ENCODE results near the gene PACRG.

- TF ChIP-seq CTCF (conservative IDR thresholded peaks at IDR 0.05; ENCODE audit: low read depth in 2 of 2), result no peak
- TF ChIP-seq EZH2 (IDR thresholded peaks at IDR 0.05; ENCODE audit: low read depth, unreplicated experiment), result no peak
- no peak for TF ChIP-seq REST (IDR thresholded peaks at IDR 0.05; ENCODE audit: unreplicated experiment)
- no peak for TF ChIP-seq POLR2AphosphoS5 (IDR thresholded peaks at IDR 0.05; ENCODE audit: low read depth)
- no peak for TF ChIP-seq EZH2phosphoT487 (IDR thresholded peaks at IDR 0.05; ENCODE audit: unreplicated experiment)
- TF ChIP-seq CREB1 (CRISPR knock-in tag; IDR thresholded peaks at IDR 0.05; ENCODE audit: low read depth), result no peak
- no peak for TF ChIP-seq JUNB (IDR thresholded peaks at IDR 0.05; ENCODE audit: unreplicated experiment)
- TF ChIP-seq NANOG (IDR thresholded peaks at IDR 0.05; ENCODE audit: borderline replicate concordance), result no peak
- no peak for TF ChIP-seq ETS1 (IDR thresholded peaks at IDR 0.05)
- no peak for TF ChIP-seq ZNF331 (CRISPR knock-in tag; IDR thresholded peaks at IDR 0.05; ENCODE audit: low read depth)
- no peak for TF ChIP-seq STAT1 (IDR thresholded peaks at IDR 0.05; ENCODE audit: unreplicated experiment)
- no peak for TF ChIP-seq ZNF114 (CRISPR knock-in tag; IDR thresholded peaks at IDR 0.05)
- TF ChIP-seq ZNF462 (CRISPR knock-in tag; IDR thresholded peaks at IDR 0.05), result no peak
These were observed 526.6 kb downstream of the PACRG start for GRCh38 chr6:163254341-163254835.
